HepG2 (cell line): ENCODE results near the gene SLC5A5. TPM values are rescaled to one million over a fixed set of nuclear protein-coding genes. Genes with fewer than 3 reads are reported as not detected.

Source experiments
- ARNT2 ChIP-seq: sonication (generic); formaldehyde crosslinking; IDR thresholded peaks from 2 replicates; pipeline ENCODE4 v1.8.0; 2022; ENCODE audit warnings: mild to moderate bottlenecking, low read depth, missing genetic modification reagents, moderate library complexity
- GABPA ChIP-seq, 2 experiments: IDR thresholded peaks; 2 replicates each; pipeline ENCODE4 v1.6.1; 2011 to 2016; ENCODE audit warnings: low read depth in 2 of 2, low read length in 1 of 2, missing biosample characterization in 1 of 2, missing genetic modification characterization in 1 of 2
- IKZF4 ChIP-seq: sonication (generic); formaldehyde crosslinking; IDR thresholded peaks from 2 replicates; pipeline ENCODE4 v1.5.1; 2020; ENCODE audit warnings: borderline replicate concordance, mild to moderate bottlenecking, low read depth, missing genetic modification reagents; ENCODE audit errors: not compliant biosample characterization
- KDM3A ChIP-seq: IDR thresholded peaks from 2 replicates; pipeline ENCODE4 v1.6.1; 2018; ENCODE audit warnings: low read depth, missing compliant biosample characterization
- KLF11 ChIP-seq: IDR thresholded peaks from 2 replicates; pipeline ENCODE4 v1.6.1; 2016; ENCODE audit warnings: missing compliant biosample characterization
- KLF6 ChIP-seq: IDR thresholded peaks from 2 replicates; pipeline ENCODE4 v1.8.0; 2016; ENCODE audit warnings: missing biosample characterization, missing genetic modification reagents
- SMARCC2 ChIP-seq: fragments of 450-650 bp; IDR thresholded peaks from 2 replicates; pipeline ENCODE4 v1.6.1; 2017; ENCODE audit warnings: antibody characterized with exemption, mild to moderate bottlenecking
- SMC3 ChIP-seq: IDR thresholded peaks from 2 replicates; pipeline ENCODE4 v1.6.1; 2011; ENCODE audit warnings: low read length, improper control_type of control experiment
- TARDBP ChIP-seq: sonication (generic); formaldehyde crosslinking; IDR thresholded peaks from 2 replicates; pipeline ENCODE4 v1.8.0; 2022; ENCODE audit warnings: mild to moderate bottlenecking, missing genetic modification reagents
- ZBTB8A ChIP-seq: sonication (generic); formaldehyde crosslinking; IDR thresholded peaks from 2 replicates; pipeline ENCODE4 v1.4.0; 2020; ENCODE audit warnings: mild to moderate bottlenecking, low read depth, missing genetic modification reagents, borderline replicate concordance
- ZFX ChIP-seq: sonication (generic); formaldehyde crosslinking; IDR thresholded peaks from 2 replicates; pipeline ENCODE4 v1.4.0; 2020; ENCODE audit warnings: mild to moderate bottlenecking, low read depth, missing genetic modification reagents, moderate library complexity
- ZNF276 ChIP-seq: sonication (generic); formaldehyde crosslinking; IDR thresholded peaks from 2 replicates; pipeline ENCODE4 v1.4.0; 2020; ENCODE audit warnings: mild to moderate bottlenecking, low read depth, missing genetic modification reagents
- ZNF292 ChIP-seq: sonication (generic); formaldehyde crosslinking; IDR thresholded peaks from 2 replicates; pipeline ENCODE4 v1.8.1; 2022; ENCODE audit warnings: mild to moderate bottlenecking, low read depth, missing genetic modification reagents, borderline replicate concordance
- ZNF326 ChIP-seq: sonication (generic); formaldehyde crosslinking; IDR thresholded peaks from 2 replicates; pipeline ENCODE4 v1.4.0; 2020; ENCODE audit warnings: missing genetic modification reagents, borderline replicate concordance
- ZNF512B ChIP-seq: sonication (generic); formaldehyde crosslinking; IDR thresholded peaks from 2 replicates; pipeline ENCODE4 v1.5.1; 2020; ENCODE audit warnings: missing genetic modification reagents, mild to moderate bottlenecking, borderline replicate concordance
- ZNF558 ChIP-seq: sonication (generic); formaldehyde crosslinking; IDR thresholded peaks from 2 replicates; pipeline ENCODE4 v1.9.0; 2022; ENCODE audit warnings: mild to moderate bottlenecking, missing genetic modification reagents, borderline replicate concordance
- ZNF678 ChIP-seq: sonication (generic); formaldehyde crosslinking; IDR thresholded peaks from 2 replicates; pipeline ENCODE4 v1.4.0; 2020; ENCODE audit warnings: mild to moderate bottlenecking, missing genetic modification reagents
- ZNF839 ChIP-seq: sonication (generic); formaldehyde crosslinking; IDR thresholded peaks from 2 replicates; pipeline ENCODE4 v1.4.0; 2020; ENCODE audit warnings: missing genetic modification reagents, mild to moderate bottlenecking, borderline replicate concordance
- polyA plus RNA-seq, 8 experiments: library from polyadenylated mRNA; depleted of rRNA in 3 of 8; stranded (reverse) in 7 of 8; unstranded in 1 of 8; fragments of >200 nt; fragmentation: Illumina TruSeq in 4 of 8; extraction: Trizol in 4 of 8; gene quantifications; 2 replicates each; pipeline versions ENCODE4 v1.2.1 to v1.2.3, GENCODE V29; 2011 to 2016; ENCODE audit warnings: low read depth in 4 of 8, missing spikeins in 1 of 8, mixed read lengths in 1 of 8; ENCODE audit not compliant: insufficient read depth in 1 of 8
- total RNA-seq, 5 experiments: library from RNA; depleted of rRNA; stranded (reverse); fragments of >200 nt; fragmentation: Illumina TruSeq; extraction: Trizol; gene quantifications; 2 replicates each; pipeline ENCODE4 v1.2.3, GENCODE V29; 2016; ENCODE audit warnings: low read depth in 1 of 5
- TF ChIP-seq, protein P1 (sequence below): sonication (generic); formaldehyde crosslinking; IDR thresholded peaks from 2 replicates; pipeline ENCODE4 v1.4.0; 2020; ENCODE audit warnings: missing genetic modification reagents, borderline replicate concordance
- TF ChIP-seq, protein P2 (sequence below): sonication (generic); formaldehyde crosslinking; IDR thresholded peaks from 2 replicates; pipeline ENCODE4 v1.5.1; 2020; ENCODE audit warnings: mild to moderate bottlenecking, moderate library complexity, missing genetic modification reagents

Gene SLC5A5
- total and polyA plus RNA-seq, 2 of the 13 experiments (the other 11 are each of a cell fraction or from before 2014, with no cell fraction given) = not detected

- TF ChIP-seq ZNF512B = no peak
- TF ChIP-seq, protein P1, sequence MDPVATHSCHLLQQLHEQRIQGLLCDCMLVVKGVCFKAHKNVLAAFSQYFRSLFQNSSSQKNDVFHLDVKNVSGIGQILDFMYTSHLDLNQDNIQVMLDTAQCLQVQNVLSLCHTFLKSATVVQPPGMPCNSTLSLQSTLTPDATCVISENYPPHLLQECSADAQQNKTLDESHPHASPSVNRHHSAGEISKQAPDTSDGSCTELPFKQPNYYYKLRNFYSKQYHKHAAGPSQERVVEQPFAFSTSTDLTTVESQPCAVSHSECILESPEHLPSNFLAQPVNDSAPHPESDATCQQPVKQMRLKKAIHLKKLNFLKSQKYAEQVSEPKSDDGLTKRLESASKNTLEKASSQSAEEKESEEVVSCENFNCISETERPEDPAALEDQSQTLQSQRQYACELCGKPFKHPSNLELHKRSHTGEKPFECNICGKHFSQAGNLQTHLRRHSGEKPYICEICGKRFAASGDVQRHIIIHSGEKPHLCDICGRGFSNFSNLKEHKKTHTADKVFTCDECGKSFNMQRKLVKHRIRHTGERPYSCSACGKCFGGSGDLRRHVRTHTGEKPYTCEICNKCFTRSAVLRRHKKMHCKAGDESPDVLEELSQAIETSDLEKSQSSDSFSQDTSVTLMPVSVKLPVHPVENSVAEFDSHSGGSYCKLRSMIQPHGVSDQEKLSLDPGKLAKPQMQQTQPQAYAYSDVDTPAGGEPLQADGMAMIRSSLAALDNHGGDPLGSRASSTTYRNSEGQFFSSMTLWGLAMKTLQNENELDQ (CRISPR knock-in tag) = no peak
- TF ChIP-seq SMC3 = peak; percentile 34; the same call in 1 of the 2 replicates
- peak; percentile 44; the same call in 1 of the 2 replicates for TF ChIP-seq TARDBP (CRISPR knock-in tag)
- peak; percentile 46; the same call in 1 of the 2 replicates for TF ChIP-seq ZNF558 (CRISPR knock-in tag)
- no peak for TF ChIP-seq SMARCC2
- TF ChIP-seq IKZF4 = no peak
- TF ChIP-seq ZNF292 (CRISPR knock-in tag) = no peak; the same call in 1 of the 2 replicates
- peak; percentile 88 for TF ChIP-seq ZFX
- no peak for TF ChIP-seq KDM3A (CRISPR knock-in tag)
- no peak for TF ChIP-seq ZNF276 (CRISPR knock-in tag)
- TF ChIP-seq, protein P2, sequence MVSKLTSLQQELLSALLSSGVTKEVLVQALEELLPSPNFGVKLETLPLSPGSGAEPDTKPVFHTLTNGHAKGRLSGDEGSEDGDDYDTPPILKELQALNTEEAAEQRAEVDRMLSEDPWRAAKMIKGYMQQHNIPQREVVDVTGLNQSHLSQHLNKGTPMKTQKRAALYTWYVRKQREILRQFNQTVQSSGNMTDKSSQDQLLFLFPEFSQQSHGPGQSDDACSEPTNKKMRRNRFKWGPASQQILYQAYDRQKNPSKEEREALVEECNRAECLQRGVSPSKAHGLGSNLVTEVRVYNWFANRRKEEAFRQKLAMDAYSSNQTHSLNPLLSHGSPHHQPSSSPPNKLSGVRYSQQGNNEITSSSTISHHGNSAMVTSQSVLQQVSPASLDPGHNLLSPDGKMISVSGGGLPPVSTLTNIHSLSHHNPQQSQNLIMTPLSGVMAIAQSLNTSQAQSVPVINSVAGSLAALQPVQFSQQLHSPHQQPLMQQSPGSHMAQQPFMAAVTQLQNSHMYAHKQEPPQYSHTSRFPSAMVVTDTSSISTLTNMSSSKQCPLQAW (CRISPR knock-in tag) = peak; percentile 56
- TF ChIP-seq ZNF839 (CRISPR knock-in tag) = peak; percentile 22; the same call in 1 of the 2 replicates
- no peak for TF ChIP-seq ZNF678 (CRISPR knock-in tag)
- peak; percentile 82; the same call in 1 of the 2 replicates for TF ChIP-seq KLF6
- no peak; the same call in 1 of the 2 replicates for TF ChIP-seq ARNT2
- no peak for TF ChIP-seq KLF11 (CRISPR knock-in tag)
- TF ChIP-seq GABPA (IDR thresholded peaks at IDR 0.05; ENCODE audit: low read depth, low read length) = peak; percentile 91
- TF ChIP-seq GABPA (CRISPR knock-in tag; IDR thresholded peaks at IDR 0.05; ENCODE audit: low read depth) = peak; percentile 96
- TF ChIP-seq ZBTB8A (CRISPR knock-in tag) = no peak
- TF ChIP-seq ZNF326 (CRISPR knock-in tag) = no peak
Observed at GRCh38 chr19:17859533-17860330, 12.0 kb upstream of the SLC5A5 start, which contains the start of gene RPL18A (continued).
